ENCODE data around the gene ZEB2. TPM values are rescaled to one million over a fixed set of nuclear protein-coding genes. Genes with fewer than 3 reads are reported as not detected.

The ZEB2 gene
- total RNA-seq, 1 experiment from 2014 or later: 1.2 TPM

DNA sequence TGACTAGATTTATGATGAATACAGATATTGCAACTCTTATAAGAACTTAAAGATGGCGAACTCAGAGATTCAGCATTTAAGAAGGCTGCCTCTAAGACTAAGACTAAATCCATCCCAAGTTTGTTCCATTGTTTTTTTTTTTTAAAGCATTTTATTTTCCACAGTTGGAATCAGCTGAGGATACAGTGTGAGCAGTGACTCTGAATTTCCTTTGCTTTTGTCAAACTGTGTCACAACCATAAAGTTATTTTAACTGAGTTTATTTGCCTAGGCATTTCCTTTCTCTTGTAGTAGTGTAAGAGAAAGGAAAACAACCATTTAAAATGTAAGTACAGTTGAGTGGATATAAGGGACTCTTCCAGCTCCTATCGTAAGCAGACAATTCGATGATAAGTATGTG is 63.9 kb downstream of the ZEB2 start:
- Histone ChIP-seq H3K18ac (ENCODE audit: insufficient read length, low read depth, low read length) (no peak overlapping the region), H3K4ac (ENCODE audit: low read depth, low read length) (no peak overlapping the region), H2AFZ (ENCODE audit: low read length) (no peak overlapping the region), H2AK5ac (ENCODE audit: insufficient read length, low read length) (no peak overlapping the region), H4K20me1 (ENCODE audit: control insufficient read depth, insufficient read depth, insufficient read length) (no peaks in the 10 kb centered on the region), H4K8ac (replicated peaks; ENCODE audit: insufficient read length, low read depth, low read length) (no peak overlapping the region), H2BK5ac (ENCODE audit: insufficient read length, low read length) (no peak overlapping the region), H3K4me2 (ENCODE audit: insufficient read depth, insufficient read length, low read length) (no peak overlapping the region), H3T11ph (ENCODE audit: low read length) (no peak overlapping the region), H3K56ac (ENCODE audit: insufficient read length, low read depth, low read length) (no peak overlapping the region), H3K9ac (ENCODE audit: extremely low read depth, insufficient read length, low read length) (no peak overlapping the region), H2BK120ac (ENCODE audit: low read depth, low read length, poor library complexity, severe bottlenecking) (no peak overlapping the region), H3K23me2 (ENCODE audit: insufficient read length, low read depth, low read length, poor library complexity, severe bottlenecking) (no peaks in the 10 kb centered on the region), H4K91ac (ENCODE audit: insufficient read length, low read depth, low read length) (no peak overlapping the region), H3K4me1 (ENCODE audit: insufficient read depth, low read length) (peaks cover 4% of the 10 kb centered on the region; the same call in 1 of the 2 replicates), H3K79me2 (ENCODE audit: insufficient read depth, low read length) (no peaks in the 10 kb centered on the region), H3K27me3 (ENCODE audit: insufficient read depth, low read length) (no peaks in the 10 kb centered on the region; the same call in 1 of the 2 replicates), H3K9me3 (ENCODE audit: control insufficient read depth, low read depth, low read length) (no peaks in the 10 kb centered on the region), H4K5ac (ENCODE audit: insufficient read length, low read depth, low read length) (no peak overlapping the region), H2BK15ac (ENCODE audit: low read depth, low read length) (no peak overlapping the region), H3K23ac (ENCODE audit: insufficient read length, low read depth, low read length) (no peak overlapping the region), H2BK12ac (ENCODE audit: insufficient read length, low read depth, low read length) (no peak overlapping the region), H2BK20ac (ENCODE audit: low read depth, low read length, poor library complexity, severe bottlenecking) (no peak overlapping the region), H3K27ac (ENCODE audit: insufficient read length, low read depth, low read length) (no peak overlapping the region), H3K79me1 (ENCODE audit: insufficient read depth, low read depth, low read length, poor library complexity, severe bottlenecking) (no peaks in the 10 kb centered on the region), H3K14ac (ENCODE audit: insufficient read depth, low read length) (no peak overlapping the region)
- Mint-ChIP-seq H3K4me1 (peaks cover 37 to 46% of the 10 kb centered on the region in 2 experiments), H3K27me3 (ENCODE audit: low read depth) (peaks cover 6% of the 10 kb centered on the region), H3K4me3 (no peak overlapping the region), H3K27ac (no peak overlapping the region), H3K9me3 (no peaks in the 10 kb centered on the region), H3K36me3 (ENCODE audit: insufficient read depth in 1 of 3, low read depth in 3 of 3) (no peaks in the 10 kb centered on the region)
- no peak for DNase-seq
- WGBS (ENCODE audit: extremely low coverage, insufficient read length, low lambda C conversion rate): no CpG with 5 or more reads among the region's 3 CpGs
- TF ChIP-seq, protein P1, sequence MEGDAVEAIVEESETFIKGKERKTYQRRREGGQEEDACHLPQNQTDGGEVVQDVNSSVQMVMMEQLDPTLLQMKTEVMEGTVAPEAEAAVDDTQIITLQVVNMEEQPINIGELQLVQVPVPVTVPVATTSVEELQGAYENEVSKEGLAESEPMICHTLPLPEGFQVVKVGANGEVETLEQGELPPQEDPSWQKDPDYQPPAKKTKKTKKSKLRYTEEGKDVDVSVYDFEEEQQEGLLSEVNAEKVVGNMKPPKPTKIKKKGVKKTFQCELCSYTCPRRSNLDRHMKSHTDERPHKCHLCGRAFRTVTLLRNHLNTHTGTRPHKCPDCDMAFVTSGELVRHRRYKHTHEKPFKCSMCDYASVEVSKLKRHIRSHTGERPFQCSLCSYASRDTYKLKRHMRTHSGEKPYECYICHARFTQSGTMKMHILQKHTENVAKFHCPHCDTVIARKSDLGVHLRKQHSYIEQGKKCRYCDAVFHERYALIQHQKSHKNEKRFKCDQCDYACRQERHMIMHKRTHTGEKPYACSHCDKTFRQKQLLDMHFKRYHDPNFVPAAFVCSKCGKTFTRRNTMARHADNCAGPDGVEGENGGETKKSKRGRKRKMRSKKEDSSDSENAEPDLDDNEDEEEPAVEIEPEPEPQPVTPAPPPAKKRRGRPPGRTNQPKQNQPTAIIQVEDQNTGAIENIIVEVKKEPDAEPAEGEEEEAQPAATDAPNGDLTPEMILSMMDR (conservative IDR thresholded peaks at IDR 0.05): no peak

Measured in H9 (cell line).